Measurements from ENCODE around the gene PEX26. TPM values are rescaled to one million over a fixed set of nuclear protein-coding genes. Genes with fewer than 3 reads are reported as not detected.

Gene PEX26
- polyA plus RNA-seq, 1 donor from 2014 or later, result 30.2 TPM

DNA sequence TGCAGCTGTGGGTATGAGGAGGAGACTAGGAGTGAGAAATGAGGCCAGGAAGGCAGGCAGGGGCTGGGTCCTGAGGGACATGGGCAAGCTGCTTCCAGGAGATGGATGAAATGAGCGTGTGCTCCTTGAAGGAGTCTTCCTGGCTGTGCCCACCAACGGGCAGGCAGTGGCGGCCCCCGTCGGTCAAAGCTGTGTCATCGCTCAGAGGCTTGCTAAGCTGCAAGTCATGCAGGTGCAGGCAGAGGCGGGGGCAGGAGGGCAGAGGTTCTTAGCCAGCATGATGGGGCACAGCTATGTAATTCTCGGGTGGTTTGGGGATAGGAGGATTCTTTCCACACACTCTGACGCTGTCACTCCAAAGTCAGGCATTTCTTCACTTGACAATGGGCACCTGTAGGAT lies 12.5 kb upstream of the PEX26 start:
- TF ChIP-seq SMC3 (conservative IDR thresholded peaks at IDR 0.05; ENCODE audit: poor library complexity), result no peak
- TF ChIP-seq TAF1 (IDR thresholded peaks at IDR 0.05; ENCODE audit: low read depth), result no peak
- TF ChIP-seq, protein P1, sequence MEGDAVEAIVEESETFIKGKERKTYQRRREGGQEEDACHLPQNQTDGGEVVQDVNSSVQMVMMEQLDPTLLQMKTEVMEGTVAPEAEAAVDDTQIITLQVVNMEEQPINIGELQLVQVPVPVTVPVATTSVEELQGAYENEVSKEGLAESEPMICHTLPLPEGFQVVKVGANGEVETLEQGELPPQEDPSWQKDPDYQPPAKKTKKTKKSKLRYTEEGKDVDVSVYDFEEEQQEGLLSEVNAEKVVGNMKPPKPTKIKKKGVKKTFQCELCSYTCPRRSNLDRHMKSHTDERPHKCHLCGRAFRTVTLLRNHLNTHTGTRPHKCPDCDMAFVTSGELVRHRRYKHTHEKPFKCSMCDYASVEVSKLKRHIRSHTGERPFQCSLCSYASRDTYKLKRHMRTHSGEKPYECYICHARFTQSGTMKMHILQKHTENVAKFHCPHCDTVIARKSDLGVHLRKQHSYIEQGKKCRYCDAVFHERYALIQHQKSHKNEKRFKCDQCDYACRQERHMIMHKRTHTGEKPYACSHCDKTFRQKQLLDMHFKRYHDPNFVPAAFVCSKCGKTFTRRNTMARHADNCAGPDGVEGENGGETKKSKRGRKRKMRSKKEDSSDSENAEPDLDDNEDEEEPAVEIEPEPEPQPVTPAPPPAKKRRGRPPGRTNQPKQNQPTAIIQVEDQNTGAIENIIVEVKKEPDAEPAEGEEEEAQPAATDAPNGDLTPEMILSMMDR (IDR thresholded peaks at IDR 0.05; ENCODE audit: poor library complexity, severe bottlenecking), result no peak
- TF ChIP-seq POLR2AphosphoS5 (IDR thresholded peaks at IDR 0.05), result no peak
- no peak for TF ChIP-seq MXI1 (conservative IDR thresholded peaks at IDR 0.05; ENCODE audit: poor library complexity, severe bottlenecking)
- no peak for TF ChIP-seq EZH2 (IDR thresholded peaks at IDR 0.05; ENCODE audit: borderline replicate concordance, insufficient read depth, low read length, poor library complexity, severe bottlenecking)
- TF ChIP-seq, protein P2, sequence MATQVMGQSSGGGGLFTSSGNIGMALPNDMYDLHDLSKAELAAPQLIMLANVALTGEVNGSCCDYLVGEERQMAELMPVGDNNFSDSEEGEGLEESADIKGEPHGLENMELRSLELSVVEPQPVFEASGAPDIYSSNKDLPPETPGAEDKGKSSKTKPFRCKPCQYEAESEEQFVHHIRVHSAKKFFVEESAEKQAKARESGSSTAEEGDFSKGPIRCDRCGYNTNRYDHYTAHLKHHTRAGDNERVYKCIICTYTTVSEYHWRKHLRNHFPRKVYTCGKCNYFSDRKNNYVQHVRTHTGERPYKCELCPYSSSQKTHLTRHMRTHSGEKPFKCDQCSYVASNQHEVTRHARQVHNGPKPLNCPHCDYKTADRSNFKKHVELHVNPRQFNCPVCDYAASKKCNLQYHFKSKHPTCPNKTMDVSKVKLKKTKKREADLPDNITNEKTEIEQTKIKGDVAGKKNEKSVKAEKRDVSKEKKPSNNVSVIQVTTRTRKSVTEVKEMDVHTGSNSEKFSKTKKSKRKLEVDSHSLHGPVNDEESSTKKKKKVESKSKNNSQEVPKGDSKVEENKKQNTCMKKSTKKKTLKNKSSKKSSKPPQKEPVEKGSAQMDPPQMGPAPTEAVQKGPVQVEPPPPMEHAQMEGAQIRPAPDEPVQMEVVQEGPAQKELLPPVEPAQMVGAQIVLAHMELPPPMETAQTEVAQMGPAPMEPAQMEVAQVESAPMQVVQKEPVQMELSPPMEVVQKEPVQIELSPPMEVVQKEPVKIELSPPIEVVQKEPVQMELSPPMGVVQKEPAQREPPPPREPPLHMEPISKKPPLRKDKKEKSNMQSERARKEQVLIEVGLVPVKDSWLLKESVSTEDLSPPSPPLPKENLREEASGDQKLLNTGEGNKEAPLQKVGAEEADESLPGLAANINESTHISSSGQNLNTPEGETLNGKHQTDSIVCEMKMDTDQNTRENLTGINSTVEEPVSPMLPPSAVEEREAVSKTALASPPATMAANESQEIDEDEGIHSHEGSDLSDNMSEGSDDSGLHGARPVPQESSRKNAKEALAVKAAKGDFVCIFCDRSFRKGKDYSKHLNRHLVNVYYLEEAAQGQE (IDR thresholded peaks at IDR 0.05; ENCODE audit: borderline replicate concordance), result no peak
- no peak for TF ChIP-seq RAD21 (conservative IDR thresholded peaks at IDR 0.05)
- TF ChIP-seq EP300 (conservative IDR thresholded peaks at IDR 0.05; ENCODE audit: poor library complexity, severe bottlenecking), result no peak
- H3K4me2 ChIP-seq (ENCODE audit: low read length), result no peak overlapping the region
- no peaks in the 10 kb centered on the region for H3K36me3 ChIP-seq (ENCODE audit: insufficient read depth, low read length)
- H2AFZ ChIP-seq (ENCODE audit: low read depth, low read length), result no peak overlapping the region
- no peaks in the 10 kb centered on the region for H3F3A ChIP-seq (ENCODE audit: insufficient read depth, low read length, poor library complexity, severe bottlenecking)
- no peaks in the 10 kb centered on the region for H3K9me3 ChIP-seq (ENCODE audit: low read length)
- no peaks in the 10 kb centered on the region for H4K20me1 ChIP-seq (ENCODE audit: insufficient read depth)
- H3K4me3 ChIP-seq (ENCODE audit: low read length), result no peak overlapping the region
- H3K79me2 ChIP-seq (replicated peaks; ENCODE audit: insufficient read depth, low read length), result no peaks in the 10 kb centered on the region
- no peaks in the 10 kb centered on the region for H3K9me2 ChIP-seq (ENCODE audit: insufficient read depth, low read length)
- no peak overlapping the region for H3K9ac ChIP-seq (ENCODE audit: low read length)
- H3K27me3 ChIP-seq (ENCODE audit: insufficient read depth, low read depth, low read length), result no peaks in the 10 kb centered on the region
- no peak overlapping the region for H3K27ac ChIP-seq (ENCODE audit: low read length)

DNA sequence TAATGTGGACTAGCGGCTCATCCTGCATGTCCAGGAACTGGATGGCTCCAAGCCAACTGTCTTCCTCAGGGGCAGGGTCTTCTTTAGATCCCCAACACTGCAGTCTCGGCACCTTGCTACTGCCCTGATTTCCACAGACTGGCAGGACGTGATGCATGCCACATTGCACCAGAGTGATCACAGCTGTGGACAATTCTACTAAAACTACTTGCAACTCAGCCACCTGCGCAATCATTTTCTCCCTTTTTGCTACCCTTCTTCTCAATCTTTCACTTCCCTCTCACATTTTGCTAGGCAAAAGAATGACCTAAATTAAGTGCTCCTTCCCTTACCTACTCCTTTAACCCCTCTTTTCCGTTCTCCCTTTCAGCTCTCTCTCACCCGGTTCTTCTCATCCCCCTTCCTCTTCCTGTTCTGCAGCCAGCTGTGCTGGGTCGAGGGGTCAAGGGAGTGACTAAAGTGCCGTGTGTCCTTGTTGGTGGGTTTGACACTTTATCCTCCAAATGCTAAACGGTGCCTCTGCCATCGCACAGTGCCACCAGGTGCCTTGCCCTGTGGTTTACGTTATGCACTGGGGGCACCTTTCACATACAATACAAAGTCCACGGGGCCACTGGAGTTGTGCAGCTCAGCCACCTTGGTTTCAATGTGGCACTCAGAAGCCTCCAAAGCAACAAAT lies 11.5 kb upstream of the PEX26 start:
- Histone ChIP-seq H3K4me3 (ENCODE audit: low read length) (no peak overlapping the region), H3K9me3 (ENCODE audit: low read length) (no peaks in the 10 kb centered on the region), H3K27me3 (ENCODE audit: insufficient read depth, low read depth, low read length) (no peaks in the 10 kb centered on the region), H3K36me3 (ENCODE audit: insufficient read depth, low read length) (no peaks in the 10 kb centered on the region), H4K20me1 (ENCODE audit: insufficient read depth) (no peaks in the 10 kb centered on the region), H3K79me2 (replicated peaks; ENCODE audit: insufficient read depth, low read length) (no peaks in the 10 kb centered on the region), H3K9me2 (ENCODE audit: insufficient read depth, low read length) (no peaks in the 10 kb centered on the region), H3F3A (ENCODE audit: insufficient read depth, low read length, poor library complexity, severe bottlenecking) (no peaks in the 10 kb centered on the region), H2AFZ (ENCODE audit: low read depth, low read length) (no peak overlapping the region), H3K9ac (ENCODE audit: low read length) (no peak overlapping the region), H3K27ac (ENCODE audit: low read length) (no peak overlapping the region), H3K4me2 (ENCODE audit: low read length) (no peak overlapping the region)
- TF ChIP-seq EP300 (conservative IDR thresholded peaks at IDR 0.05; ENCODE audit: poor library complexity, severe bottlenecking), result no peak
- no peak for TF ChIP-seq SMC3 (conservative IDR thresholded peaks at IDR 0.05; ENCODE audit: poor library complexity)
- TF ChIP-seq TAF1 (IDR thresholded peaks at IDR 0.05; ENCODE audit: low read depth), result no peak
- no peak for TF ChIP-seq EZH2 (IDR thresholded peaks at IDR 0.05; ENCODE audit: borderline replicate concordance, insufficient read depth, low read length, poor library complexity, severe bottlenecking)
- TF ChIP-seq POLR2AphosphoS5 (IDR thresholded peaks at IDR 0.05), result no peak
- TF ChIP-seq, protein P2 (IDR thresholded peaks at IDR 0.05; ENCODE audit: borderline replicate concordance), result no peak
- TF ChIP-seq, protein P1 (IDR thresholded peaks at IDR 0.05; ENCODE audit: poor library complexity, severe bottlenecking), result no peak

Data from neural cell (in vitro differentiated cells).